ENCODE measurements around the gene GYS2.
A peak's percentile ranks its signal among the peaks of the same experiment; 100 is the strongest.

GYS2 gene

DNA sequence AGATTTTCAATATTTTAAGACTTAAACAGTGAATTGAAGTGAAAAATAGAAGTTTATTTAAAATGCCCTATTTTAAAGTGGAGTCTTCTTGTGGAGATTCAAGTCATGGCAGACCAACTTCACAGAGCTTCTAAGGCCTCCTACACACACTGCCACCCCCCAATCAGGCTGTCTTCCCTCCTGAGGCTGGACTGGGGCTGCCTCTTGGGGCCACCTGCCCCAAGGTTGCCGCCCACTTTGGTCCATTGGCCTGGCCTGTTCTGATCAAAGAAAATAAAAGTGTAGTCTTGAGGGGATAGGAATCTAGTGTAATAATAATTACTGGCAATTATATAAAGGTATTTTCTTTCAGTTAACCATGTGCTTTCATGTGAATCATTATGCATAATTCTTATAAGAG lies 101.8 kb downstream of the GYS2 start:
- no peak for DNase-seq (ENCODE audit: low spot score)

DNA sequence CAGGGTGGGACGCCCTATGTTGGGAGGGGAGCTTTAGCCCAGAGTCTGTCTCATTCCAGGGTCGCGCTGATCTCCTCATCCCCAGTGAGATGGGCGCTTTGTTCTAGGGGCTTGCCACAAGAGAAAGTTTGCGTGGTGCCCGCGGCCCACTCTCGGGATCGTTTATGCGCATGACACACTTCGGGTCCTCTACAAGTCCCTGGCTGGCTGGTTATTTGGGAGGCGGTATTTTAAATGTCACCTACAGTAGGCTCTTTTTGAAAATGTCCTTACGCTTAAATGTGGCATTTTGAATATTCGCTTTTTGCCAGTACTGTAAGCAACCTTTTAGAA lies 102.5 kb downstream of the GYS2 start:
- peak; percentile 40 for DNase-seq (ENCODE audit: low spot score)

DNA sequence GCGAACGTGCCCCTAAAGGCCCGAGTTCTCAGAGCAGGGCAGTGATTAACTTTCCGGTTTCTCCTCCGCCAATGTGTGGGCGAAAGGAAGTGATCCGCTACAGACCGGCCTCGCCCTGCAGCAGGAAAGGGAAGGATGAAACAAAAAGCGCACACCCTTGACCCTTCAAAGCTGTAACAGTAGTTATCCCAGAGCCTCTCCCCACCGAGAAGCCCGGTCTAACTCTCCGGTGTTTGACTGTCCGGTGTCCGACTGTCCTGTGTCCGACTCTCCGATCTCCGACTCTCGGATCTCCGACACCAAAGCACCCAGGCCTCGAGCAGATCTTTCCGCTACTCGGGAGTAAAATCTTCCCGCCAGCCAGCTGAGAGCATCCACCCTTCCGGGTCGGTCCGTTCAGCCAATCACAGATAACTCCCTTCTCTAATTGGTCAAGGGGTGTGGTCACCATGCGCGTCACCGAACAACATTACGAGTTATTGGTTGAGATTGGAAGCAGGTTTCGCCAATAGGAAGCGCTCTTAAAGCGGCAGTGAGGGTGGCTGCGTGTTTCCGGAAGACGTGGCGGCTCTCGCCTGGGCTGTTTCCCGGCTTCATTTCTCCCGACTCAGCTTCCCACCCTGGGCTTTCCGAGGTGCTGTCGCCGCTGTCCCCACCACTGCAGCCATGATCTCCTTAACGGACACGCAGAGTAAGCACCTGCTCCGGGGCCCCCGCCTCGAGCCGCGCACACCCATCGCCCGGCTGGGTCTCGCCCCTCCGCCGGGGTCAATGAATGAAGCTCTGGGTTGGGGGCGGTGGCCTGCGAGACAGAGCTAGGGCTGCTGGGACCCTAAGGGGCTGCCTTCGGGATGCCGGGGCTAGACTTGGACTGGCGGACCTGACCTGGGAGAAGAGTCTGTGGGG lies 103.1 kb downstream of the GYS2 start, which contains the start of the genes GOLT1B and RECQL:
TSS of gene GOLT1B (plus strand) at position 532 of the 906 bp plus-strand sequence. CDS start at position 667, 135 bp downstream.
TSS of gene RECQL (minus strand) at position 378 of the 906 bp plus-strand sequence. CDS start 2,065 bp downstream, outside the sequence.
- peak; percentile 99 for DNase-seq (ENCODE audit: low spot score)

DNA sequence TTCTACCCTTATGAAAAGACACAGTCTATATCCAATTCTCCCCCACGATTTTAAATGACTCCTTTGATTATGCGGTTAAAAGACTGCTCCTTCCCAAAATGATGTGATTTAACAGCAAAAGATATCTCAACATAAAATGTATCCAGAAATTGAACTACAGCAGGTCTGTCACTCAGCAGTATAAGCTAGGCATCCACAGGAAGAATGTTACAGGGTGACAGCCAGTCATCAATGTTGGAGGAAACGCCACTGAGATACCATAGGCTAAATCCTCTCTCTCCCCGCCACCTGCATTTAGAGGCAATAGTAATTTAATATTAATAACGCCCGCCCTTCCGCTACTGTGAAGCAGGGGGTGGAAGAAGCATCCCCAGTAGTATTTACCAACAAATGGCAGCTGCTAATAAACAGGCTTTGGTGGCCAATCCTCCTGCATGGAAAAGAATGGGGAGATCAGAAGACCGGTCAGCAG lies 103.8 kb downstream of the GYS2 start:
- no peak for DNase-seq (ENCODE audit: low spot score)

DNA sequence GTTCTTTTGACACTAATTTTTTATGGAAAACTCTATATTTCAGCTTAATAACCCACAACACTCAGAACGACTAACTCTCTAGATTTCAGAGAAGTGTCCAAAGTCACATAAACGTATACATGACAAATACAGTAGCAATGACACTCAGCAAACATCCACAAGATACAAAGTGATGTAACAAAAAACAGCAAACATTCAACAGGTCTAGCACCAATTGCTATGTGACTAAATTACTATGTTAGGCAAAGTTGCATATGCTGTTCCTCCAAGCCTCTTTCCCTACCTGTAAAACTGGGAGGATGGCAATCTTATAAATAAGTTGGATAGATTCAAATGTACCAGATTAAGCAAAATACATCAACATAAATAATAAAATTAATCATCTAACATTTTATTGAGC lies 104.9 kb downstream of the GYS2 start:
- no peak for DNase-seq (ENCODE audit: low spot score)

Data from Ammon's horn (tissue), 1 donor.